A549 (cell line): ENCODE data around the gene IMPG1. TPM values are rescaled to one million over a fixed set of nuclear protein-coding genes. Genes with fewer than 3 reads are reported as not detected.

ENCODE experiments used
- ATAC-seq, 2 experiments: fragments of 200-7000 bp in 1 of 2; fragments of >200 bp in 1 of 2; cut with Nextera tagmentation in 1 of 2; cut with Tn5 transposase in 1 of 2; 3 replicates each; pipeline versions ENCODE4 v1.8.0 to v1.9.1; 2018 to 2020; ENCODE audit warnings: mild to moderate bottlenecking in 1 of 2, moderate library complexity in 1 of 2
- CTCF ChIA-PET: fragments of 300-600 bp; sonication (Branson Sonifier 250); formaldehyde crosslinking; extraction: SDS; loops from one replicate; lab custom pipeline; 2021; ENCODE audit warnings: antibody characterized with exemption, inconsistent platforms; lab: Yijun Ruan, JAX
- POLR2A ChIA-PET: fragments of 350-600 bp; formaldehyde crosslinking; extraction: SDS; loops from one replicate; lab custom pipeline; 2021; ENCODE audit warnings: antibody characterized with exemption, inconsistent platforms; lab: Yijun Ruan, JAX
- DNase-seq, 2 experiments: peaks; one replicate each; pipeline versions ENCODE4 v3.0.0 to v3.0.0-alpha.2; 2011 to 2016; ENCODE audit warnings: low read depth in 1 of 2, low spot score in 1 of 2
- FAIRE-seq: peaks from 2 replicates; lab custom pipeline; 2011; peaks lifted over from hg19 to GRCh38; lab: Jason Lieb, UNC
- H3K27ac ChIP-seq, 2 experiments: fragments of >200 bp; sonication (Bioruptor Twin); formaldehyde crosslinking; 3 replicates each; pipeline ENCODE4 v1.5.1; 2016 to 2017
- H3K4me1 ChIP-seq: fragments of >200 bp; sonication (Bioruptor Twin); formaldehyde crosslinking; 3 replicates; pipeline ENCODE4 v1.6.1; 2016
- H3K4me2 ChIP-seq: fragments of >200 bp; sonication (Bioruptor Twin); formaldehyde crosslinking; 3 replicates; pipeline ENCODE4 v1.6.1; 2016
- H3K4me3 ChIP-seq: fragments of >200 bp; sonication (Bioruptor Twin); formaldehyde crosslinking; 3 replicates; pipeline ENCODE4 v1.5.1; 2016
- H3K9me3 ChIP-seq: fragments of >200 bp; sonication (Bioruptor Twin); formaldehyde crosslinking; 3 replicates; pipeline ENCODE4 v1.6.1; 2016
- ATOH8 ChIP-seq: fragments of 250-450 bp; sonication (Bioruptor Pico); IDR thresholded peaks from 2 replicates; pipeline ENCODE4 v1.5.0; 2020; ENCODE audit warnings: low read depth, mild to moderate bottlenecking, moderate library complexity
- BCL3 ChIP-seq: fragments of >200 bp; sonication (Bioruptor Twin); formaldehyde crosslinking; IDR thresholded peaks from 3 replicates; pipeline ENCODE4 v1.6.1; 2016
- BHLHE40 ChIP-seq: IDR thresholded peaks from 2 replicates; pipeline ENCODE4 v1.6.1; 2012; ENCODE audit warnings: low read depth, low read length, inconsistent platforms
- CBX2 ChIP-seq: fragments of 200-600 bp; sonication (generic); IDR thresholded peaks from 2 replicates; pipeline ENCODE4 v1.6.1; 2016; ENCODE audit warnings: low read depth, mild to moderate bottlenecking, borderline replicate concordance
- EHF ChIP-seq: fragments of 250-450 bp; sonication (Bioruptor Pico); IDR thresholded peaks from 2 replicates; pipeline ENCODE4 v1.5.0; 2020; ENCODE audit warnings: mild to moderate bottlenecking
- EP300 ChIP-seq, 2 experiments: fragments of >200 bp; sonication (Bioruptor Twin); formaldehyde crosslinking; IDR thresholded peaks; 2 replicates in 1 of 2; 3 replicates in 1 of 2; pipeline ENCODE4 v1.6.1; 2016 to 2017
- ESRRA ChIP-seq: fragments of 150-350 bp; IDR thresholded peaks from 2 replicates; pipeline ENCODE4 v1.6.1; 2014; ENCODE audit warnings: mild to moderate bottlenecking, low read length, borderline replicate concordance
- FOXS1 ChIP-seq: fragments of 250-450 bp; sonication (Bioruptor Pico); IDR thresholded peaks from 2 replicates; pipeline ENCODE4 v1.5.0; 2020; ENCODE audit warnings: mild to moderate bottlenecking, moderate library complexity
- HES2 ChIP-seq: fragments of >200 bp; sonication (Bioruptor Twin); formaldehyde crosslinking; IDR thresholded peaks from 2 replicates; pipeline ENCODE4 v1.6.1; 2016
- HEYL ChIP-seq: fragments of 250-450 bp; sonication (Bioruptor Pico); IDR thresholded peaks from 2 replicates; pipeline ENCODE4 v1.8.0; 2021; ENCODE audit warnings: mild to moderate bottlenecking, moderate library complexity
- HOXB13 ChIP-seq: fragments of 250-450 bp; sonication (Bioruptor Pico); IDR thresholded peaks from 2 replicates; pipeline ENCODE4 v1.5.0; 2020; ENCODE audit warnings: low read depth, mild to moderate bottlenecking, moderate library complexity
- HOXB5 ChIP-seq: fragments of 250-450 bp; sonication (Bioruptor Pico); IDR thresholded peaks from 2 replicates; pipeline ENCODE4 v1.5.0; 2020; ENCODE audit warnings: mild to moderate bottlenecking, moderate library complexity
- KDM1A ChIP-seq: fragments of 200-600 bp; sonication (generic); IDR thresholded peaks from 2 replicates; pipeline ENCODE4 v1.6.1; 2016; ENCODE audit warnings: low read depth, mild to moderate bottlenecking
- MAFK ChIP-seq: fragments of 450-650 bp; IDR thresholded peaks from 2 replicates; pipeline ENCODE4 v1.6.1; 2014; ENCODE audit not compliant: partially characterized antibody
- NPAS2 ChIP-seq: fragments of 250-450 bp; sonication (Bioruptor Pico); IDR thresholded peaks from 2 replicates; pipeline ENCODE4 v1.8.0; 2022; ENCODE audit warnings: mild to moderate bottlenecking, moderate library complexity, borderline replicate concordance
- NR3C1 ChIP-seq: fragments of >200 bp; sonication (Bioruptor Twin); formaldehyde crosslinking; IDR thresholded peaks from 3 replicates; pipeline ENCODE4 v1.6.1; 2017
- POLR2A ChIP-seq: IDR thresholded peaks from 2 replicates; pipeline ENCODE4 v1.6.1; 2012; ENCODE audit warnings: mild to moderate bottlenecking, low read length
- RARB ChIP-seq: fragments of 250-450 bp; sonication (Bioruptor Pico); IDR thresholded peaks from 2 replicates; pipeline ENCODE4 v1.8.0; 2021; ENCODE audit warnings: mild to moderate bottlenecking, moderate library complexity
- REST ChIP-seq: fragments of 200-600 bp; sonication (generic); IDR thresholded peaks from 2 replicates; pipeline ENCODE4 v1.6.1; 2016; ENCODE audit warnings: antibody characterized with exemption, mild to moderate bottlenecking, moderate library complexity
- SREBF2 ChIP-seq: fragments of 450-650 bp; IDR thresholded peaks from 2 replicates; pipeline ENCODE4 v1.6.1; 2014; ENCODE audit warnings: mild to moderate bottlenecking, moderate library complexity
- ZNF302 ChIP-seq: fragments of 250-450 bp; sonication (Bioruptor Pico); IDR thresholded peaks from 2 replicates; pipeline ENCODE4 v1.9.0; 2021; ENCODE audit warnings: inconsistent platforms, mild to moderate bottlenecking, moderate library complexity
- WGBS: methylation state at CpG from one replicate; pipeline ENCODE4 v1.1.6; 2017; ENCODE audit errors: missing lambda C conversion rate; 5-methylcytosine and 5-hydroxymethylcytosine counted together
- polyA plus RNA-seq, 4 experiments: library from polyadenylated mRNA; depleted of rRNA in 3 of 4; stranded (reverse); fragments of >200 nt; fragmentation: RNase III in 1 of 4; extraction: RNeasy Plus Mini Kit Qiagen cat#74134 plus additional on column Dnase treatment in 1 of 4; gene quantifications; 2 replicates in 3 of 4; 3 replicates in 1 of 4; pipeline ENCODE4 v1.2.3, GENCODE V29; 2011 to 2017

Gene IMPG1
- polyA plus RNA-seq, 2 of the 4 experiments (the other 2 are of a cell fraction) = not detected

GRCh38 chr6:75993236-75994162, 79.0 kb downstream of the IMPG1 start:
- TF ChIP-seq HEYL (CRISPR knock-in tag) = no peak
- no peak for TF ChIP-seq RARB (CRISPR knock-in tag)
- TF ChIP-seq REST = no peak
- TF ChIP-seq MAFK = no peak
- no peak for TF ChIP-seq CBX2
- no peak for TF ChIP-seq KDM1A
- no peak for TF ChIP-seq HES2
- no peak for TF ChIP-seq FOXS1 (CRISPR knock-in tag)
- no peak for TF ChIP-seq EP300 (IDR thresholded peaks at IDR 0.05)
- TF ChIP-seq BCL3 = no peak
- no peak for TF ChIP-seq NR3C1
- TF ChIP-seq POLR2A = no peak
- no peak for TF ChIP-seq ZNF302 (CRISPR knock-in tag)
- TF ChIP-seq HOXB13 = no peak
- no peak for TF ChIP-seq EHF (CRISPR knock-in tag)
- TF ChIP-seq NPAS2 (CRISPR knock-in tag) = no peak
- TF ChIP-seq, all 56 proteins: peak for 0
- POLR2A ChIA-PET = no interaction called here
- CTCF ChIA-PET = interaction anchor here (1.5 kb wide), 1 partner anchor 62 kb away, joined by 4 read pairs; no protein-coding TSS in a partner anchor
- Histone ChIP-seq H3K27ac (no peak overlapping the region), H3K4me3 (no peak overlapping the region), H3K4me1 (no peaks in the 10 kb centered on the region), H3K9me3 (no peaks in the 10 kb centered on the region), H3K4me2 (no peak overlapping the region)
- DNase-seq = no peak
- no peak for FAIRE-seq
- ATAC-seq = no peak
- 17% methylated on average over 6 of the region's 6 CpGs for WGBS

GRCh38 chr6:75991941-75992340, 80.5 kb downstream of the IMPG1 start:
- no peak for FAIRE-seq
- no peak for DNase-seq
- H3K4me2 ChIP-seq = no peak overlapping the region
- POLR2A ChIA-PET = no interaction called here
- H3K9me3 ChIP-seq = no peaks in the 10 kb centered on the region
- 8% methylated on average over 2 of the region's 2 CpGs for WGBS
- ATAC-seq = no peak
- TF ChIP-seq CBX2 (no peak), SREBF2 (no peak), HOXB5 (no peak), BHLHE40 (no peak), NPAS2 (CRISPR knock-in tag) (no peak), ATOH8 (CRISPR knock-in tag) (no peak), ESRRA (no peak)
- no peaks in the 10 kb centered on the region for H3K4me1 ChIP-seq
- no peak overlapping the region for H3K27ac ChIP-seq
- H3K4me3 ChIP-seq = no peak overlapping the region
- CTCF ChIA-PET = no interaction called here
